Thyroid gland (tissue), 4 donors: Measurements from ENCODE around the gene DAB2IP. TPM values are rescaled to one million over a fixed set of nuclear protein-coding genes. Genes with fewer than 3 reads are reported as not detected.

Experiments
- DNase-seq, 2 donors: peaks; one replicate each; pipeline ENCODE4 v3.0.0-alpha.2; 2019
- H3K27ac ChIP-seq, 3 donors: fragments of 200-600 bp; sonication (generic); 1 replicate in 2 of 3; 2 replicates in 1 of 3; pipeline ENCODE4 v1.5.1; 2016 to 2019; ENCODE audit warnings: mild to moderate bottlenecking in 1 of 3, moderate library complexity in 1 of 3
- H3K27me3 ChIP-seq: fragments of 200-600 bp; sonication (generic); one replicate; pipeline ENCODE4 v1.5.1; 2019
- H3K36me3 ChIP-seq, 2 donors: fragments of 200-600 bp; sonication (generic); one replicate each; pipeline ENCODE4 v1.5.1; 2016 to 2019
- H3K4me1 ChIP-seq, 2 donors: fragments of 200-600 bp; sonication (generic); one replicate each; pipeline ENCODE4 v1.5.1; 2017 to 2019
- H3K4me3 ChIP-seq, 3 donors: fragments of 200-600 bp; sonication (generic); replicated peaks in 1 of 3; 1 replicate in 2 of 3; 2 replicates in 1 of 3; pipeline ENCODE4 v1.5.1; 2016; ENCODE audit warnings: mild to moderate bottlenecking in 1 of 3
- H3K9me3 ChIP-seq: fragments of 200-600 bp; sonication (generic); one replicate; pipeline ENCODE4 v1.5.1; 2017
- CTCF ChIP-seq, 6 experiments: fragments of 200-600 bp in 3 of 6; fragments of 450-650 bp in 3 of 6; sonication (generic) in 3 of 6; IDR thresholded peaks; one replicate each; pipeline ENCODE4 v1.5.1; 2016 to 2019; ENCODE audit warnings: antibody characterized with exemption in 6 of 6, mild to moderate bottlenecking in 2 of 6, inconsistent platforms in 1 of 6, moderate library complexity in 1 of 6
- POLR2A ChIP-seq, 2 donors: fragments of 450-650 bp; IDR thresholded peaks; one replicate each; pipeline ENCODE4 v1.6.1; 2017; ENCODE audit warnings: antibody characterized with exemption in 2 of 2, mild to moderate bottlenecking in 2 of 2, moderate library complexity in 1 of 2
- WGBS, 2 donors: methylation state at CpG; one replicate each; pipeline ENCODE4 v1.1.5; 2017; 5-methylcytosine and 5-hydroxymethylcytosine counted together
- intact Hi-C: fragments of 100-400 bp; cut with DNase I; formaldehyde crosslinking; loops from one replicate; pipeline ENCODE4 v1.15.1; 2023
- total RNA-seq, 4 donors: library from RNA; depleted of rRNA; stranded (reverse); fragments of >200 nt; gene quantifications; one replicate each; pipeline ENCODE4 v1.2.3, GENCODE V29; 2016

The DAB2IP gene
- total RNA-seq, 4 donors from 2014 or later, result 26.0 to 48.5 (median 38.2) TPM

GRCh38 chr9:121688681-121689080 lies 37.2 kb downstream of the DAB2IP start:
- Histone ChIP-seq H3K27ac (no peak overlapping the region), H3K4me3 (no peak overlapping the region), H3K4me1 (peaks cover 0 to 3% of the 10 kb centered on the region in 2 donors), H3K27me3 (no peaks in the 10 kb centered on the region), H3K36me3 (no peaks in the 10 kb centered on the region), H3K9me3 (no peaks in the 10 kb centered on the region)
- no peak for TF ChIP-seq CTCF (IDR thresholded peaks at IDR 0.05)
- no peak for TF ChIP-seq POLR2A (IDR thresholded peaks at IDR 0.05)
- no peak for DNase-seq
- 98% methylated on average over 7 of the region's 7 CpGs for WGBS, 2 donors
- intact Hi-C loops, result loop anchor here (2.0 to 10.0 kb wide), 4 partner anchors 54 to 304 kb away; no protein-coding TSS in a partner anchor

- H3K36me3 ChIP-seq, result no peaks in the 10 kb centered on the region
- intact Hi-C loops, result loop anchor here (2.0 to 10.0 kb wide), 4 partner anchors 55 to 303 kb away; no protein-coding TSS in a partner anchor
- H3K27ac ChIP-seq, result no peak overlapping the region
- WGBS, 2 donors, result 96 to 99% methylated on average over 8 to 9 of the region's 9 CpGs
- H3K27me3 ChIP-seq, result no peaks in the 10 kb centered on the region
- no peaks in the 10 kb centered on the region for H3K9me3 ChIP-seq
- no peak overlapping the region for H3K4me3 ChIP-seq
- DNase-seq, result no peak
- TF ChIP-seq CTCF (IDR thresholded peaks at IDR 0.05) (no peak), POLR2A (IDR thresholded peaks at IDR 0.05) (no peak)
- peaks cover 0 to 3% of the 10 kb centered on the region in 2 donors for H3K4me1 ChIP-seq
Measured at GRCh38 chr9:121689461-121690157, 38.2 kb downstream of the DAB2IP start.

GRCh38 chr9:121690316-121690715 lies 38.9 kb downstream of the DAB2IP start:
- TF ChIP-seq CTCF (IDR thresholded peaks at IDR 0.05) (no peak), POLR2A (IDR thresholded peaks at IDR 0.05) (no peak)
- H3K36me3 ChIP-seq, result no peaks in the 10 kb centered on the region
- H3K27me3 ChIP-seq, result no peaks in the 10 kb centered on the region
- intact Hi-C loops, result no loop called here
- peaks cover 0 to 3% of the 10 kb centered on the region in 2 donors for H3K4me1 ChIP-seq
- WGBS, 2 donors, result 87 to 98% methylated on average over 6 to 8 of the region's 8 CpGs
- H3K9me3 ChIP-seq, result no peaks in the 10 kb centered on the region
- no peak overlapping the region for H3K27ac ChIP-seq
- H3K4me3 ChIP-seq, result no peak overlapping the region
- no peak for DNase-seq

GRCh38 chr9:121690766-121691165 lies 39.3 kb downstream of the DAB2IP start:
- Histone ChIP-seq H3K9me3 (no peaks in the 10 kb centered on the region), H3K36me3 (no peaks in the 10 kb centered on the region), H3K4me3 (no peak overlapping the region), H3K27ac (no peak overlapping the region), H3K4me1 (peaks cover 0 to 3% of the 10 kb centered on the region in 2 donors), H3K27me3 (no peaks in the 10 kb centered on the region)
- TF ChIP-seq POLR2A (IDR thresholded peaks at IDR 0.05), result no peak
- TF ChIP-seq CTCF (IDR thresholded peaks at IDR 0.05), result no peak
- 91 to 93% methylated on average over 1 of the region's 1 CpG for WGBS, 2 donors
- intact Hi-C loops, result no loop called here
- DNase-seq, result no peak

- 53 to 55% methylated on average over 6 of the region's 6 CpGs for WGBS, 2 donors
- DNase-seq, result peak in 1 of 2 donors; percentile 12
- Histone ChIP-seq H3K9me3 (no peaks in the 10 kb centered on the region), H3K27me3 (no peaks in the 10 kb centered on the region), H3K36me3 (no peaks in the 10 kb centered on the region), H3K4me1 (peaks cover 0 to 3% of the 10 kb centered on the region in 2 donors), H3K27ac (no peak overlapping the region), H3K4me3 (no peak overlapping the region)
- no peak for TF ChIP-seq CTCF (IDR thresholded peaks at IDR 0.05)
- no peak for TF ChIP-seq POLR2A (IDR thresholded peaks at IDR 0.05)
- intact Hi-C loops, result no loop called here
Measured at GRCh38 chr9:121691890-121692289, 40.5 kb downstream of the DAB2IP start.
